Measurements from ENCODE around the gene MAMSTR.

MAMSTR gene

DNA sequence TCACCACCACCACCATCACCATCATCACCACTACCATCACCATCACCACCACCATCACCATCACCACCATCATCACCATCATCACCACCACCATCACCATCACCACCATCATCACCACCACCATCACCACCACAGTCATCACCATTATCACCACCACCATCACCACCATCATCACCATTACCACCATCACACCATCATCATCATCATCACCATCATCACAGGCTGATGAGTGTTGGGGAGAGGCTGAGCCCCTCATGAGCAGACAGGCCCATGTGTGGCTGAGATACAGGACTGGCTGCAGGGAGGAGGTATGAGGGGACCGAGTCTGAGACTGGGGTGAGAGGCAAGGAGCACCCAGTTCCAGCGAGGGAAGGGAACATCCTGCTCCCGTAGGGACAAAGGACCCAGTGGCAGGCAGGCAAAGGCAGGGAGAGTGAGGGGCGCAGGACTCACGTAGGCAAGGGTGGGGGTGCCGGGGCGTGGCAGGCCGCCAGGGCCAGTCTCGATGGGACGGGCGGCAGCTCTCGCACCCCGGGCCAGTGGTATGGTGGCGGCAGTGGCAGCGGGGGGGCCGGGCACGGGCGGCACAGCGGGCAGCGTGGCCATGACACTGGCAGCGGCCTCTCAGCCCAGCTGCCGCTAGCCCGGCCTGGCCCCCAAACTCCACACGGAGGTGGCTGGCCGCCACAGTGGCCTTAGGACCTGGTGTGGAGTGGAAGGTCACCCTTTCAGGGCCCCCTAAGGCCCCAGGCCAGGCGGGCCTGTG lies 49.4 kb downstream of the MAMSTR start:
- TF ChIP-seq, protein P1, sequence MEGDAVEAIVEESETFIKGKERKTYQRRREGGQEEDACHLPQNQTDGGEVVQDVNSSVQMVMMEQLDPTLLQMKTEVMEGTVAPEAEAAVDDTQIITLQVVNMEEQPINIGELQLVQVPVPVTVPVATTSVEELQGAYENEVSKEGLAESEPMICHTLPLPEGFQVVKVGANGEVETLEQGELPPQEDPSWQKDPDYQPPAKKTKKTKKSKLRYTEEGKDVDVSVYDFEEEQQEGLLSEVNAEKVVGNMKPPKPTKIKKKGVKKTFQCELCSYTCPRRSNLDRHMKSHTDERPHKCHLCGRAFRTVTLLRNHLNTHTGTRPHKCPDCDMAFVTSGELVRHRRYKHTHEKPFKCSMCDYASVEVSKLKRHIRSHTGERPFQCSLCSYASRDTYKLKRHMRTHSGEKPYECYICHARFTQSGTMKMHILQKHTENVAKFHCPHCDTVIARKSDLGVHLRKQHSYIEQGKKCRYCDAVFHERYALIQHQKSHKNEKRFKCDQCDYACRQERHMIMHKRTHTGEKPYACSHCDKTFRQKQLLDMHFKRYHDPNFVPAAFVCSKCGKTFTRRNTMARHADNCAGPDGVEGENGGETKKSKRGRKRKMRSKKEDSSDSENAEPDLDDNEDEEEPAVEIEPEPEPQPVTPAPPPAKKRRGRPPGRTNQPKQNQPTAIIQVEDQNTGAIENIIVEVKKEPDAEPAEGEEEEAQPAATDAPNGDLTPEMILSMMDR (IDR thresholded peaks at IDR 0.05; ENCODE audit: poor library complexity, severe bottlenecking), result no peak

DNA sequence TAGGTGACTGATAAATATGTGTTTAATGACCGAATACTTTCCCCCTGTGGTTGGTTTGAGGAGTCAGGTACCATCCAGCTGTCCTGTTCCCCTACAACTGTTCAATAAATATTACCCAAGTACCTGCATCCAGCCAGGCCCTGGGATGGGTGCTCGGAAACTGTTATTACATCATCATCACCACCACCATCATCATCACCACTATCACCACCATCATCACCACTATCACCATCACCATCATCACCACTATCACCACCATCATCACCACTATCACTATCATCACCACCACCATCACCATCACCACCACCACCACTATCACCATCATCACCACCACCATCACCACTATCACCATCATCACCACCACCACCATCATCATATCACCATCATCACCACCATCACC lies 50.8 kb downstream of the MAMSTR start:
- no peak for ATAC-seq (ENCODE audit: low read depth)
- H3K27me3 ChIP-seq (ENCODE audit: insufficient read depth, poor library complexity, severe bottlenecking), result no peaks in the 10 kb centered on the region
- no peak for DNase-seq (ENCODE audit: low spot score)
- H3K27ac ChIP-seq (ENCODE audit: poor library complexity, severe bottlenecking), result no peak overlapping the region
- no peaks in the 10 kb centered on the region for H3K4me1 ChIP-seq (ENCODE audit: insufficient read depth, poor library complexity, severe bottlenecking)
- H3K4me3 ChIP-seq (ENCODE audit: severe bottlenecking), result no peak overlapping the region
- H3K36me3 ChIP-seq (ENCODE audit: low read depth), result no peaks in the 10 kb centered on the region
- no peaks in the 10 kb centered on the region for H3K9me3 ChIP-seq (ENCODE audit: severe bottlenecking)
- TF ChIP-seq, protein P1 (IDR thresholded peaks at IDR 0.05; ENCODE audit: poor library complexity, severe bottlenecking), result no peak

More for the DNA sequence above, 49.4 kb downstream of the MAMSTR start:
- ATAC-seq (ENCODE audit: low read depth), result no peak
- Histone ChIP-seq H3K27me3 (ENCODE audit: insufficient read depth, poor library complexity, severe bottlenecking) (no peaks in the 10 kb centered on the region), H3K4me1 (ENCODE audit: insufficient read depth, poor library complexity, severe bottlenecking) (no peaks in the 10 kb centered on the region), H3K27ac (ENCODE audit: poor library complexity, severe bottlenecking) (no peak overlapping the region), H3K4me3 (ENCODE audit: severe bottlenecking) (no peak overlapping the region), H3K36me3 (ENCODE audit: low read depth) (no peaks in the 10 kb centered on the region), H3K9me3 (ENCODE audit: severe bottlenecking) (no peaks in the 10 kb centered on the region)
- DNase-seq (ENCODE audit: low spot score), result no peak

DNA sequence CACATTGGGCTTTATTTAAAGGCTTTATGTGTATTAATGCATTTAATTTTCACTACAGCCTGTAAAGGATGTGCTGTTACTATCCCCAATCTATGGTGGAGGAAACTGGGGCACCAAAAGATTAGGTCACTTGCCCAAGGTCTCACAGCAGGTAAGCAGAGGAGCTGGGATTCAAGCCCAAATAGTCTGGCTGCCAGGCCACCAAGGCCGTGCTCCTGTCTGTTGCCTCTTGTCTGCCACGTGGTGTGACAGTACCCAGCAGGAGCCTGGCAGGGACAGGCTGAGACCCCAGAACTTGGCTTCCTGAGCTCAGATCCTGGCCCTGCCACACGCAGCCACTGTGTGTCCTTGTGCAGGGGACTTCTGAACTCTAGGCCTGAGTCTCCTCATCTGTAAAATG lies 51.2 kb downstream of the MAMSTR start:
- Histone ChIP-seq H3K36me3 (ENCODE audit: low read depth) (no peaks in the 10 kb centered on the region), H3K4me3 (ENCODE audit: severe bottlenecking) (no peak overlapping the region), H3K9me3 (ENCODE audit: severe bottlenecking) (no peaks in the 10 kb centered on the region), H3K27me3 (ENCODE audit: insufficient read depth, poor library complexity, severe bottlenecking) (no peaks in the 10 kb centered on the region), H3K4me1 (ENCODE audit: insufficient read depth, poor library complexity, severe bottlenecking) (no peaks in the 10 kb centered on the region), H3K27ac (ENCODE audit: poor library complexity, severe bottlenecking) (no peak overlapping the region)
- ATAC-seq (ENCODE audit: low read depth) (no peak), DNase-seq (ENCODE audit: low spot score) (no peak)
- TF ChIP-seq, protein P1 (IDR thresholded peaks at IDR 0.05; ENCODE audit: poor library complexity, severe bottlenecking), result no peak

DNA sequence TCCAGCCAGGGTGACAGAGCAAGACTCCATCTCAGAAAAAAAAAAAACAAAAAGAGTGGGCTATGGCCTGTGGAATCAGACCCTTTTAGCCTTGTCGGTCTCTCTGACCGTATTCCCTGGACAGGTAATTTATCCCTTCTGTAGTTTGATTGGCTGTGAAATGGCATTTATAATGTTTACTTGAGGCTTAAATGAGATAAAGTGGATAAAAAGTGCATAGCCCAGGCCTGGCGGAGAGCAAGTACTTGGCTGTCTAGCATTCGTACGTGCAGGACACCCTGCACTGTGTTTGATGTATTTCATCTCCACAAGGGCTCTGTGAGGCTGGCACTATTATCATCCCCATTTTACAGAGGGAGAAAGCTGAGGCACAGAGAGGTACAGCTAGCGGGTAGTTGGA lies 53.7 kb downstream of the MAMSTR start:
- H3K9me3 ChIP-seq (ENCODE audit: severe bottlenecking), result no peaks in the 10 kb centered on the region
- no peaks in the 10 kb centered on the region for H3K36me3 ChIP-seq (ENCODE audit: low read depth)
- TF ChIP-seq, protein P1 (IDR thresholded peaks at IDR 0.05; ENCODE audit: poor library complexity, severe bottlenecking), result no peak
- no peak overlapping the region for H3K4me3 ChIP-seq (ENCODE audit: severe bottlenecking)
- H3K27ac ChIP-seq (ENCODE audit: poor library complexity, severe bottlenecking), result no peak overlapping the region
- no peak for ATAC-seq (ENCODE audit: low read depth)
- no peaks in the 10 kb centered on the region for H3K27me3 ChIP-seq (ENCODE audit: insufficient read depth, poor library complexity, severe bottlenecking)
- DNase-seq (ENCODE audit: low spot score), result no peak
- peaks cover 3% of the 10 kb centered on the region for H3K4me1 ChIP-seq (ENCODE audit: insufficient read depth, poor library complexity, severe bottlenecking)

DNA sequence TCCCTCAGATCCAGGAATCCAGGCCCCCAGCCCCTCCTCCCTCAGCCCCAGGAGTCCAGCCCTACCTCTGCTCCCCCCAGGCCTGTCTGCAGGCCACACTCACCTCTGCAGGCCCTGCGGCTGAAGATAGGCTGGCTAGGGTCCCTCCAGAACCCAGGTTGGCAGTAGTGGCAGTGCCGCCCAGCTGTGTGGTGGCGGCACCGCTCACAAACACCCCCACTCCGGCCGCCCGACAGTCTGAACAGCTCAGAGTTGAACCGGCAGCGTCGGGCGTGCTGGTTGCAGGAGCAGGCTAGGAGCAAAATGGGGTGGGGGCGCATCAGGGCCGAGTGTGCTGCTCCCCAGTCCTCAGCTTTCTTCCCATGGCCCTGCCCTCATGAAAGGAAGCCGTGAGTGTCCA lies 55.0 kb downstream of the MAMSTR start:
- no peaks in the 10 kb centered on the region for H3K36me3 ChIP-seq (ENCODE audit: low read depth)
- DNase-seq (ENCODE audit: low spot score) (no peak), ATAC-seq (ENCODE audit: low read depth) (no peak)
- no peak overlapping the region for H3K4me3 ChIP-seq (ENCODE audit: severe bottlenecking)
- no peaks in the 10 kb centered on the region for H3K27me3 ChIP-seq (ENCODE audit: insufficient read depth, poor library complexity, severe bottlenecking)
- peaks cover 3% of the 10 kb centered on the region for H3K4me1 ChIP-seq (ENCODE audit: insufficient read depth, poor library complexity, severe bottlenecking)
- TF ChIP-seq, protein P1 (IDR thresholded peaks at IDR 0.05; ENCODE audit: poor library complexity, severe bottlenecking), result no peak
- H3K9me3 ChIP-seq (ENCODE audit: severe bottlenecking), result no peaks in the 10 kb centered on the region
- no peak overlapping the region for H3K27ac ChIP-seq (ENCODE audit: poor library complexity, severe bottlenecking)

All from RWPE2 (cell line).